ENCODE measurements around the gene SSBP4. TPM values are rescaled to one million over a fixed set of nuclear protein-coding genes. Genes with fewer than 3 reads are reported as not detected.

SSBP4 gene
- total RNA-seq, 1 donor, result 77.8 TPM

GRCh38 chr19:18478545-18479311 is 59.5 kb downstream of the SSBP4 start:
- Histone ChIP-seq H3K36me3 (ENCODE audit: insufficient read depth, low read length) (no peaks in the 10 kb centered on the region), H3K27ac (ENCODE audit: low read depth, low read length) (peak overlapping the region; percentile 89), H3K9me3 (ENCODE audit: low read depth, low read length) (no peaks in the 10 kb centered on the region), H3K4me3 (ENCODE audit: insufficient read depth, low read length) (no peak overlapping the region), H4K20me1 (ENCODE audit: insufficient read depth, low read length) (peaks cover 63% of the 10 kb centered on the region), H2AFZ (ENCODE audit: low read length) (no peak overlapping the region), H3K79me2 (ENCODE audit: insufficient read depth, low read length) (peaks cover 98% of the 10 kb centered on the region), H3K4me1 (ENCODE audit: insufficient read depth, low read length) (peaks cover 40% of the 10 kb centered on the region), H3K4me2 (ENCODE audit: insufficient read depth, low read length) (no peak overlapping the region), H3K27me3 (ENCODE audit: insufficient read depth, low read length) (no peaks in the 10 kb centered on the region)
- DNase-seq (ENCODE audit: insufficient read length, low spot score, missing footprints), result peak; percentile 96
- no peak for TF ChIP-seq CTCF (IDR thresholded peaks at IDR 0.05; ENCODE audit: extremely low read depth, low read depth, low read length)

GRCh38 chr19:18480006-18480691 is 61.0 kb downstream of the SSBP4 start:
- H4K20me1 ChIP-seq (ENCODE audit: insufficient read depth, low read length), result peaks cover 65% of the 10 kb centered on the region
- no peak overlapping the region for H2AFZ ChIP-seq (ENCODE audit: low read length)
- DNase-seq (ENCODE audit: insufficient read length, low spot score, missing footprints), result peak; percentile 90
- H3K27ac ChIP-seq (ENCODE audit: low read depth, low read length), result peak overlapping the region; percentile 89
- H3K79me2 ChIP-seq (ENCODE audit: insufficient read depth, low read length), result peaks cover 98% of the 10 kb centered on the region
- no peaks in the 10 kb centered on the region for H3K36me3 ChIP-seq (ENCODE audit: insufficient read depth, low read length)
- H3K27me3 ChIP-seq (ENCODE audit: insufficient read depth, low read length), result no peaks in the 10 kb centered on the region
- H3K4me3 ChIP-seq (ENCODE audit: insufficient read depth, low read length), result peak overlapping the region; percentile 20
- no peak for TF ChIP-seq CTCF (IDR thresholded peaks at IDR 0.05; ENCODE audit: extremely low read depth, low read depth, low read length)
- H3K4me2 ChIP-seq (ENCODE audit: insufficient read depth, low read length), result peak overlapping the region; percentile 67
- peaks cover 40% of the 10 kb centered on the region for H3K4me1 ChIP-seq (ENCODE audit: insufficient read depth, low read length)
- no peaks in the 10 kb centered on the region for H3K9me3 ChIP-seq (ENCODE audit: low read depth, low read length)

DNA sequence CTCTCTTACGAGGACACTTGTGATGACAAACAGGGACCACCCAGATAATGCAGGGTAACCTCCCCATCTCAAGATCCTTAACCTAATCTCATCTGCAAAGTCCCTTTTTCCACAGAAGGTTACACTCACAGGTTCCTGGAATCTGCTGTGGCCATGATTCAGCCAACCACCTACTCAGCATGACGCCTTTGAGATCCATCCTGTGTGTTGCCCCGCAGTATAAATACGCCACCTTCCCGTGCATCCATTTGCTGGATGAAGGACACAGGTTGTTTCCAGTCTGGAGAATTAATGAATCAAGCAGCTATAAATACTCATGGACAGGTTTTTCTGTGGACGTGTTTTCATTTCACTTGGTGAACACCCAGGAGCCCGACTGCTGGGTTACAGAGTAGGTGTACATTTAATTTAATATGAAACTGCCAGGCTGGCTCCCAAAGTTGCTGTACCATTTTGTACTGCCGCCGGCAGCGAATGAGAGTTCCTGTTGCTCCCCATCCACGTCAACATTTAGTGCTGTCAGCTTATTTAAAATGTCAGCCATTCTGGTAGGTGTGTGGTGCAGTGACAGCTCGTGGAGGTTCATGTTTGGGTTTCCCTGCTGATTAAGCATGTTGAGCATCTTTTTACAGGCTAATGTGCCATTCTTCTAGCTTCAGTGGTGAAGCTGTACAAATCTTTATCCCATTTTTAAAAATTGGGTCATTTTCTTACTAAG is 62.5 kb downstream of the SSBP4 start:
- H3K27ac ChIP-seq (ENCODE audit: low read depth, low read length), result peak overlapping the region; percentile 89
- peaks cover 98% of the 10 kb centered on the region for H3K79me2 ChIP-seq (ENCODE audit: insufficient read depth, low read length)
- H3K9me3 ChIP-seq (ENCODE audit: low read depth, low read length), result no peaks in the 10 kb centered on the region
- H3K4me3 ChIP-seq (ENCODE audit: insufficient read depth, low read length), result no peak overlapping the region
- no peak overlapping the region for H2AFZ ChIP-seq (ENCODE audit: low read length)
- H3K4me1 ChIP-seq (ENCODE audit: insufficient read depth, low read length), result peaks cover 48% of the 10 kb centered on the region
- DNase-seq (ENCODE audit: insufficient read length, low spot score, missing footprints), result peak; percentile 18
- H3K36me3 ChIP-seq (ENCODE audit: insufficient read depth, low read length), result no peaks in the 10 kb centered on the region
- peaks cover 68% of the 10 kb centered on the region for H4K20me1 ChIP-seq (ENCODE audit: insufficient read depth, low read length)
- no peak for TF ChIP-seq CTCF (IDR thresholded peaks at IDR 0.05; ENCODE audit: extremely low read depth, low read depth, low read length)
- H3K4me2 ChIP-seq (ENCODE audit: insufficient read depth, low read length), result no peak overlapping the region
- H3K27me3 ChIP-seq (ENCODE audit: insufficient read depth, low read length), result no peaks in the 10 kb centered on the region
